ENCODE measurements around the gene AMOTL1. TPM values are rescaled to one million over a fixed set of nuclear protein-coding genes. Genes with fewer than 3 reads are reported as not detected.

AMOTL1 gene
- total RNA-seq, 3 donors from 2014 or later (not counting 1 experiment from before 2014, with no cell fraction given) = 7.1 to 8.9 (median 8.7) TPM

- H3K4me1 ChIP-seq (ENCODE audit: control insufficient read depth, insufficient read depth, low read length) = no peaks in the 10 kb centered on the region
- no peaks in the 10 kb centered on the region for H3K9me3 Mint-ChIP-seq
- no peaks in the 10 kb centered on the region for H3K4me1 Mint-ChIP-seq
- H3K36me3 ChIP-seq (ENCODE audit: control insufficient read depth, insufficient read depth, low read length) = no peaks in the 10 kb centered on the region
- H3K27me3 Mint-ChIP-seq (ENCODE audit: low read depth in 2 of 2) = peaks cover 7 to 32% of the 10 kb centered on the region in 2 donors
- TF ChIP-seq CTCF (IDR thresholded peaks at IDR 0.05) = no peak
- WGBS (ENCODE audit: insufficient coverage) = 66% methylated on average over 5 of the region's 7 CpGs
- no peaks in the 10 kb centered on the region for H3K36me3 Mint-ChIP-seq
- no peak overlapping the region for H3K27ac Mint-ChIP-seq
- ATAC-seq (no peak), DNase-seq (no peak)
- no peak overlapping the region for H3K4me3 Mint-ChIP-seq
- H3K9me3 ChIP-seq (ENCODE audit: control insufficient read depth, insufficient read depth, low read length) = no peaks in the 10 kb centered on the region
- H3K4me3 ChIP-seq (ENCODE audit: low read length) = no peak overlapping the region
- no peaks in the 10 kb centered on the region for H3K27me3 ChIP-seq (ENCODE audit: control insufficient read depth, insufficient read depth, low read length)
- intact Hi-C loops (cut with micrococcal nuclease) = no loop called here
- H3K27ac ChIP-seq (ENCODE audit: low read length) = no peak overlapping the region
These were observed 35.4 kb upstream of the AMOTL1 start for GRCh38 chr11:94732617-94733281.

DNA sequence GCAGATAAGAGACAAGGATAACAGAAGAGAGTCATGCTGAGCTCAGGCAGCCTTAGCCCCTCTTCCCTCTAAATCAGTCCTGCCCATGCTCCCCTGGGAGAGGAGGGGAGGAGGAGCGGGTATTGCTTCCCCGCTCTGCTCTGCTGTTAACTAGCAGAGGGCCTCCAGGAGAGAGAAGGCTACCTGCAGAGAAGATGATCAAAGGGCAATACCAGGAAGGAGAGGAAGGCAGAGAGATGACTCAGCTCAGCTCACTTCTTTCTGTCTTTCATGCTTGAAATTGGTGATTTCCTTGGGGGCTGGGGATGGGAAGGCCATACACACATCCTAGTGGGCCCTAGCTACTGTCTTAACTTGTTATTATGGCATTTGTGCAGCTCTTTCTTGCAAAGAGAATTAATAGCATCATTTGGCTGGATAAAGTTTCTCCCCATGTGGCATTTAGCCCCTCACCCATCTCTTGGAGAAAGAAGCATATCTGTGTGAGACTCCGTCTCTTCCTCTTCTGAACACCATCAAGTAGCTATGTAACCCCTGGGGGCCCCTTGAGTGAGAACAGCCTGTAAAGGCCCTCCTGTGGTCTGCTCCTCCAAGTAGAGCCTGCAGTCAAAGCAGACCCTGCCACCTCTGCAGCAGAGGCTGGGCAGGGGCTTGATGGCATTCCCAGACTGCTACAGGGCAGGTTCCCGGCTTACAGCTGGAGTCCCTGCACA, 33.4 kb upstream of the AMOTL1 start:
- no peak for DNase-seq
- Histone ChIP-seq H3K27ac (ENCODE audit: low read length) (no peak overlapping the region), H3K4me1 (ENCODE audit: control insufficient read depth, insufficient read depth, low read length) (no peaks in the 10 kb centered on the region), H3K36me3 (ENCODE audit: control insufficient read depth, insufficient read depth, low read length) (no peaks in the 10 kb centered on the region), H3K27me3 (ENCODE audit: control insufficient read depth, insufficient read depth, low read length) (peaks cover 4% of the 10 kb centered on the region), H3K4me3 (ENCODE audit: low read length) (no peak overlapping the region), H3K9me3 (ENCODE audit: control insufficient read depth, insufficient read depth, low read length) (no peaks in the 10 kb centered on the region)
- TF ChIP-seq CTCF (IDR thresholded peaks at IDR 0.05) = no peak
- Mint-ChIP-seq H3K27me3 (ENCODE audit: low read depth in 2 of 2) (peaks cover 7 to 32% of the 10 kb centered on the region in 2 donors), H3K9me3 (no peaks in the 10 kb centered on the region), H3K36me3 (no peaks in the 10 kb centered on the region), H3K27ac (no peak overlapping the region), H3K4me3 (no peak overlapping the region), H3K4me1 (no peaks in the 10 kb centered on the region)
- ATAC-seq = no peak
- 63% methylated on average over 4 of the region's 4 CpGs for WGBS (ENCODE audit: insufficient coverage)
- intact Hi-C loops (cut with micrococcal nuclease) = no loop called here

DNA sequence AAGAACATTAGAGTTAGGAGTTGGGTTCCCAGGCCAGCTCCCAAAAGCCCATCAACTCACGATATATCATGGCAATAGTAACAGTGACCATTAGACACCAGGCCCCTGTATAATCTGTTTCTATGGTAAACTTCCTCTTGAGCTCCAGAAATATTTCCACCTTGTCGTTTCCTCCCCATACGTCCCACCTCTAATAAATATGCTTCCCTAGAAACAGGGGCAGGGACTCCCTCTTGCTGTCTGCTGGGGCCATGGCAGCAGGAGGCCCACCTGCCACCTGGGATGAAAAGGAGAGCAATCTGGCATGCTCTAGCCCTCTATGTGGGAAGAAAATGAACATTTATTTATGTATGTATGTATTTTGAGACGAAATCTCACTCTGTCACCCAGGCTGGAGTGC, 32.2 kb upstream of the AMOTL1 start:
- 79% methylated on average over 4 of the region's 4 CpGs for WGBS (ENCODE audit: insufficient coverage)
- no peak for TF ChIP-seq CTCF (IDR thresholded peaks at IDR 0.05)
- no peaks in the 10 kb centered on the region for H3K9me3 ChIP-seq (ENCODE audit: control insufficient read depth, insufficient read depth, low read length)
- no peaks in the 10 kb centered on the region for H3K36me3 ChIP-seq (ENCODE audit: control insufficient read depth, insufficient read depth, low read length)
- Mint-ChIP-seq H3K4me1 (peaks cover 0 to 2% of the 10 kb centered on the region in 2 donors), H3K36me3 (no peaks in the 10 kb centered on the region), H3K9me3 (no peaks in the 10 kb centered on the region), H3K27me3 (ENCODE audit: low read depth in 2 of 2) (peaks cover 4 to 29% of the 10 kb centered on the region in 2 donors), H3K4me3 (no peak overlapping the region), H3K27ac (no peak overlapping the region)
- H3K4me1 ChIP-seq (ENCODE audit: control insufficient read depth, insufficient read depth, low read length) = peaks cover 4% of the 10 kb centered on the region
- H3K27me3 ChIP-seq (ENCODE audit: control insufficient read depth, insufficient read depth, low read length) = peaks cover 6% of the 10 kb centered on the region
- H3K27ac ChIP-seq (ENCODE audit: low read length) = no peak overlapping the region
- intact Hi-C loops (cut with micrococcal nuclease) = no loop called here
- H3K4me3 ChIP-seq (ENCODE audit: low read length) = no peak overlapping the region
- ATAC-seq (no peak), DNase-seq (no peak)
